Measurements from ENCODE around the gene FAM169A.
"Not testable (repeated sequence)": the region's sequence is repeated elsewhere in the genome, so short reads cannot be mapped to it uniquely, and the experiment has no call there.

FAM169A gene

DNA sequence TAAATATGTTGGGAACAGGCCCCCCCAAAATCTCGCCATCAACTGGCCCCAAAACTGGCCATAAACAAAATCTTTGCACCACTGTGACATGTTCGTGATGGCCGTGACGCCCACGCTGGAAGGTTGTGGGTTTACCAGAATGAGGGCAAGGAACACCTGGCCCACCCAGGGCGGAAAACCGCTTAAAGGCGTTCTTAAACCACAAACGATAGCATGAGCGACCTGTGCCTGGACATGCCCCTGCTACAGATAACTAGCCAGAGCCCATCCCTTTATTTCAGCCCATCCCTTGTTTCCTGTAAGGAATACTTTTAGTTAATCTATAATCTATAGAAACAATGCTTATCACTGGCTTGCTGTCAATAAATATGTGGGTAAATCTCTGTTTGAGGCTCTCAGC lies 3.2 kb upstream of the FAM169A start:
- not testable (repeated sequence) for DNase-seq

DNA sequence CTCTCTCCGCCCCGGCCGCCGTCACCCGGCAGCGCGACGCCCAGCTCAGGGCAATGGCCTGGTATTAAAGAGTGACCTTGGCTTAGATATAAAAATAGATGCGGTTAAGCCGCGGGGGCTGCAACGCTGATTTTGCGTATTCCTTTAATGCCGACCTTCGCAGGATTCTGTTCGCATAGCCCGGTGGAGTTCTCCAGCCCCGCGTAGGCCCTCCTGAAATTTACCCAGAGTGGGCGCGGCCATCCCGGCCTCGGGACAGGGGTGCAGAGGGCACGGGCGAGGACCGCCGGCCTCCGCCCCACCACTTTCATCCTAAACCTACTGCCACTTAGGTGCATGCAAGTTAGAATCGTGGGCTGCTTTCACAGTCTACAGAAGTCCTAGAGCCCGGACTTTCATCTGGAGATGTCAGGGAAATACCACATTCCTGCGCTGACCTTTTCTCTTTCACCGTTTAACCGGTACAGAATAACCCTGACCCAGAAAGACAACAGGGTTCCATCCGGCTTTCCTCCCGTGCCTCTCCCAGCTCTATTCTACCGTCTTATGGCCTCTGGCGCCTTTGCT lies 492 bp upstream of the FAM169A start:
- no peak for DNase-seq

DNA sequence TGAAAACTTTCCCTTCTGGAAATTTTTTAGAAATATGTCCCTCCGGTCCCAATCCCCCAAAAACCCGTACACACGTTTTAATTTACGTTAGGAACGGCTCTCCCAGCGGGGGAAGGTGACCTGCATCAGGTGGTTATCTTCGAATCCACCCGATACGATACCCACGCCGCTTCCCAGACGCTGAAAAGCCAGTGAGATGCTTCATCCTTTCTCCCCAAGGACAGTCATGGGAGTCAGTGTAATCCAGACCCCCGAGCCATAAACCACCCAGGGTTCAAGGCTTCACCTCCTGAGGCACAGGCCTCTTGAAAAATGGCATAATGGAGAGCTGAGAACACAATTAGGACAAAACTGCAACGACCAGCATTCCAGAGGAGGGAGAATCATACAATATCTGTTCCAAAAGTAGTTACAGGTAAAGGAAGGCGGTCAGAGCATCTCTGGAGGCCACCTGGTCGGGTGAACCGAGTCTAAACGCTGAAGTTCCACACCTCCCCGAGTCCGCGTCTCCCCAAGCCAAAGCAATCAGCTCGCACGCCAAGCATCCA lies 857 bp downstream of the FAM169A start:
- no peak for DNase-seq

DNA sequence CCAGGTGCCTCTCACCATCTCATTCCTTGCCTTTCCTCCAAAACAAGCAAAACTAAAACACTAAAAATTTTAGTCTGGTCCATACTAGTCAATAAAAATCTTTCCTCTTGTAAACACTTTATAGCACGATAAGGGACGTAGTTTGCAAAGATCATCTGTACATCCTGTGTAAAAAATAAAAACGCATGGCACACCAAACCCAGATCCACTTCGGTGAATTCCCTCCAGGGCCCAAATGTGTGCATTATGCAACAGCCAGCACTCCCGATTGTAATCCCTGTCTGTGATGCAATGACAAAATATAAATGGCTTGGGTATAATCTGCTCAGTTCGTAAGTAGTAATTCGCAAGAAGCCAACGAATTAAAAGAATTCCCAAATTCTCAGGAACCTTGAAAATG lies 1.4 kb downstream of the FAM169A start:
- no peak for DNase-seq

DNA sequence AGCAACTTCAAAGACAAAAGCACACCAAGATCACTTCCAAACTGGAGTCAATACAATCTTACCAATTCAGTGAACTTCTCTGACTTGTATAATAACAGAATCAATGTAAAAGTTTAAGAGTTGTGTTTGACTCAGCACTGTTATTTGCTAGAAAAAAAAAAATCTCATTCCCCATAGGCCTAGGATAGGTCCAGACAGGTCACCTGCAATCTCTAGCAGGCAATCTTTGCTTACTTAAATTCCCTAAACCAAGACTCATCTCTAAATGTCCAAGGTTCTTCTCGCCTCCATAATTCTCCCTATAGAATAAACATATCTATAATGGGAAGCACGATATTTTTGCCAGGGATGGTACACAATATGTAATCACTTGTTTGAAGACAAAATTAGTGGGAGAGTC lies 2.5 kb downstream of the FAM169A start:
- DNase-seq: no peak

DNA sequence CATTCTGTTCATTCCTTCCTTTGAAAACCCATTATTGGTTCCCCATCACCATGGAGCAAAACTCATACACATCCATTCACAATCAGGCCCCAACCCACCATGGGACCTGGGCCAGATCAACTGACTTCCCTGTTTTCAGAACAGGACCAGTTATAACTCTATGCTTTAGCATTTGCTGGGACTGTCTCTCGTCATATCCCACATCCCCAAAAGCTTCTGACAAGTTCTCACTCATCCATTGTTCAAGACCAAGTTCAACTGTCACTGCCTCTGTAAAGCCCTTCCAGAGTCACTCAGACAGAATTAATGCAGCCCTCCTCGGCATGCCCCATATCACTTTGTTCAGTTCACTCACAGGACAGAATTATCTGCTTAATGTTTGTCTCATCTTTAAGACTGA lies 4.0 kb downstream of the FAM169A start:
- no peak for DNase-seq

DNA sequence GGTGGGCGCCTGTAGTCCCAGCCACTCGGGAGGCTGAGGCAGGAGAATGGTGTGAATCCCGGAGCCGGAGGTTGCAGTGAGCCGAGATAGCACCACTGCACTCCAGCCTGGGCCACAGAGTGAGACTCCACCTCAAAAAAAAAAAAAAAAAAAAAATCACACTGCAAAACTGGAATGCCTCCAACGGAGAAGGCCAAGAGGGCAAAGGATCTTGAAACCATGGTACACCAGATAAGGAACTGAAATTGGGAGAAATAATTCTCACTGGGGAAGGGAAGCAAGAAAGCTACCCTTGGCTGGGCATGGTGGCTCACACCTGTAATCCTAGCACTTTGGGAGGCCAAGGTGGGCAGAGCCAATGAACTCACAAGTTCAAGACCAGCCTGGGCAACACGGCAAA lies 9.2 kb downstream of the FAM169A start:
- DNase-seq: not testable (repeated sequence)

DNA sequence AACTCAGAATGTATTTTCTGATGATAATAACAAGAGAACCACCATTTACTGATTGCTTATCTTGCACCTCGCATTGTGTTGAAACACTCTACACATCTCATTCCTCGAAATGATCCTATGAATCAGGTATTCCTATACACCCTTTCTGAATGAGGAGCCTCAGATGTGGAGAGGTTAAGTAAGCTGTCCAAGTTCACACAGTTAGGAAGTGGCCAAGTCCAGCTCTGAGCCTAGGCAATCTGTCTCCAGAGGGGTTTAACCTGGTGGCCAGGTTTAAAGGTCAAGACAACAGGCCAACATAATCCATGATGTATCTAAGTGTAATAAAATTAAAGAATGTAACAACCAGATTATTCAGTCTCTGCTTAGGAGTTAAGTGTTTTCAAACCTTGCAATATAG lies 12.9 kb downstream of the FAM169A start:
- no peak for DNase-seq

DNA sequence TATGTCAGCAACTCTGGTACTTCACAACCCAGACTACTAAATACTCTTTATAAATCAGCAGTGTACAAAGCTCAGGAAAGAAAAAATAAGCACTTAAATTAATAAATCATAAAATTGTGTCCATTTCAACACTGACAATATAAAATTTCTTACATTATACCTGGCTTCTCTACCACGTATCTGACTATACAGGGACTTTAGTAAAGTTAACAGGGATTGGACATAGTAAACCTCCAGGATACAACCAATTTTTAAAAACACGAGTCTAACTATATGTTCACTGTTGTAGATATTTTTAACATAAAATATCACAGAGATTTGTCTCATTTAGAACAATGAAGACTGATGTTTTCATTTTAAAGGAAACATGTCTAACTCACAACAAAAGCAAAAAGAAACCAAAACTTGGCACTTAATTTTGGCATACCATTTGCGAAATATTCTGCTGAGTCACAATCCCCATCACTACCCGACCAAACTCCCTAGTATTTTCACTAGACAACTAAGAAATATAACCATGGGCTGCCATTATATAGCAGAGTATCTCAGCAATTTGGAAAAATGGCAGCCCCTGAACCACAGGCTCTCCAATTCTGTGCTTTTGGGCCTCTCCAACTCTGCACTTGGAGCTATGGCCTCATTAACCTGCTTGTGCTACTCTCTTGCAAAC lies 14.4 kb downstream of the FAM169A start:
- DNase-seq: peak; percentile 35

DNA sequence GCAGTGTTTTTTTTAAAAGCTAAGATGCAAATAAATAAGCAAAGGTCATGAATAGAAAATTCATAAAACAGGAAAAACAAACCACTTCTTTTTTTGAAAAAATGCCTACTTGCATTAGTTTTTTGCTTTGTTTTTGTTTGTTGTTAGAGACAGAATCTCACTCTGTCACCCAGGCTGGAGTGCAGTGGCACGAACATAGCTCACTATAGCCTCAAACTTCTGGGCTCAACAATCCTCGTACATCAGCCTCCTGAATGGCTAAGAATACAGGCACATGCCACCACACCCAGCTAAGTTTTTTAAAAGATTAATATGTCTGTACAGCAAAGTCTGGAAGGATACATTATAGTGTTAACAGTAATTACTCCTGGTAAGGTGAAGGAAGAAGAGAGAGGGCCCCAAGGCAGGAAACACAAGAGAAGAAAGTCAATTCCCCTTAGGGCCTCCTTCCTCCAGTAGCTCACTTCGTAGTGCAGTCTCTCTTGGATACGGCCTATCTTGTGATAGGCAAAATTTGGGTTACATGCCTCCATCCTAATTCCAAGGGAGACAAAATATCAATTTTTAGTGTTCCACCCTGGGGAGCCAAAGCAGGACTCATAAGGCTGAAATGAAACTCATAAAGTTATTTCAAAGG lies 15.3 kb downstream of the FAM169A start:
- no peak for DNase-seq

DNA sequence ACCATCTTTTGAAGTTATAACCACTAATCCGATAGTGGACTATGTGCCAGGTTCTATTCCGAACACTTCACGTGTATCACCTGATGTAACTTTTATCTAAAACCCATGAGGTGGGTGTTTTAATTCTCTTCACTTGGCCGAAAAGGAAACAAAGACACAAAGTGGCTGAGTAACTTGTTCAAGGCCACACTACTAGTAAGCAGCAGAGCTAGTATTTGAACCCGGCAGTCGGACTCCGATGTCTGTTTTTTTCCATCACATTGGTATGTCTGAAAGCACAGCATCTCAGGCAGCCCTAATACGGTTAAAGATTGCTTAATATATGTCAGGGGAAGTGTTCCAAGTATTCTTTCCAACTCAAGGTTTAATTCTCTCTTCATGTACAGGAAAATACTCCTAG lies 16.2 kb downstream of the FAM169A start:
- DNase-seq: no peak

DNA sequence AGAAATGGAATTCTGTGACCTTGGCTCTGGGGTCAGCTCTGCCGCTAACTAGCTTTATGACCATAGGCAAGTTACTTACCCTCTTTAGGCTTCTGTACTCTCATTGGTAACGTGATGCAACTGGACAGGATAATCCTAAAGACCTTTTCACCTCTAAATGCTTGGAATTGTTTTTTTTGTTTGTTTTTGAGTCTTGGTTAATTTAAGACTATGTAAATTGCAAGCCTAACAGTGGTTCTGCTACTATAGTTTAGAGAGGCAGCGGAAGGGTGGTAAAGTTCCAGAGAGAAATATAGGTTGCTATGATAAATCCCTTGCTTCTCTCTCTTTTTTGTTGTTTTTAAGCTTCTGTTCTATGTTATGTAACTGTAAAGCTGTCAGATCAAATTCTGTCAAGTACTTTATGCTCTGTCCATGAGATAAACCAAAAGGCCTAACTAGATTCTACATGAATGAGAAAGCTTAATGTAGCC lies 17.6 kb downstream of the FAM169A start:
- no peak for DNase-seq

DNA sequence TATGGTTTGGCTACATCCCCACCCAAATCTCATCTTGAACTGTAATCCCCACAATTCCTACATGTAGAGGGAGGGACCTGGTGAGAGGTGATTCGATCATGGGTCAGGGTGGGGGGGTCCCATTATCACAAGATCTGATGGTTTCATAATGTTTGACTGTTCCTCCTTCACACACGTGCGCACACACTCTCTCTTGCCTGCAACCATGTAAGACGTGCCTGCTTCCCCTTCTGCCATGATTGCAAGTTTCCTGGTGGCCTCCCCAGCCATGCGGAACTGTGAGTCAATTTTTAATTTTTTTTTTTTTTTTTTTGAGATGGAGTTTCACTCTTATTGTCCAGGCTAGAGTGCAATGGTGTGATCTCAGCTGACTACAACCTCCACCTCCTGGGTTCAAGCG lies 27.0 kb downstream of the FAM169A start:
- DNase-seq: no peak

DNA sequence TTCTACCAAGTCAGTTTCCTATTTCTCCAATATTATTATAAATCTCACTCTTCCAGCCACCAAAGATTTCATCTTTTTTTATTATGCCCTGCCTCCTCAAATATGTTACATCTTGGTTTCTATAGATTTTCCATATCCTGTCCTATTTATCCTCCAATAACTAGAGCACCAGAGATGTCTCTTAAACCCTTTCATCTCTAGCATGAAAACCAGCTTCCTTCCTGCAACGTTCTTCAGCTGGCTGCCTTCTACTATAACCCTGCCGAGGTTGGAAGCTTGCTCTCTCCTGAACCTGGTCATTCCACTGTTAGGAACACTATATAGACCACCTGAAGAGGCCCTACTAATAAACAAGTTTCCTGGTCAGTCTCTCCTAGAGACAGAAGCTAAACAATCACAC lies 27.9 kb downstream of the FAM169A start:
- no peak for DNase-seq

DNA sequence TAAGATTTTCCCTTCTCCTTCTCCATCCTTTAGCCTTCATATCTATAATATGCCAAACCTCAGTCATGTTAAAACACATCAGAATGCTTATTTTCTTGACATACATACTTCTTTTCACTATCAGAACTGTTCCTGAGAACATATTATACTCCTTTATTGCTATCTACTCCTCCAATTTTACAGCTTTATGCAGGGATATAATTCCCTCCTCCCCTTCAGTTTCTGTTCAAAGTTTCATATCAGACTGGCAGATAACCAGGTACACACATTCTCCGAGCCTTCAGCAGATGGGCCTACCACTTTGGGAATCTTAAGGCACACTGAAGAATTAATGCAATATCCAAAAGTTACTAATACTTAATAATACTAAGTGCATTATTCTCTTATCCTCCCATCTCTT lies 29.1 kb downstream of the FAM169A start:
- DNase-seq: no peak

DNA sequence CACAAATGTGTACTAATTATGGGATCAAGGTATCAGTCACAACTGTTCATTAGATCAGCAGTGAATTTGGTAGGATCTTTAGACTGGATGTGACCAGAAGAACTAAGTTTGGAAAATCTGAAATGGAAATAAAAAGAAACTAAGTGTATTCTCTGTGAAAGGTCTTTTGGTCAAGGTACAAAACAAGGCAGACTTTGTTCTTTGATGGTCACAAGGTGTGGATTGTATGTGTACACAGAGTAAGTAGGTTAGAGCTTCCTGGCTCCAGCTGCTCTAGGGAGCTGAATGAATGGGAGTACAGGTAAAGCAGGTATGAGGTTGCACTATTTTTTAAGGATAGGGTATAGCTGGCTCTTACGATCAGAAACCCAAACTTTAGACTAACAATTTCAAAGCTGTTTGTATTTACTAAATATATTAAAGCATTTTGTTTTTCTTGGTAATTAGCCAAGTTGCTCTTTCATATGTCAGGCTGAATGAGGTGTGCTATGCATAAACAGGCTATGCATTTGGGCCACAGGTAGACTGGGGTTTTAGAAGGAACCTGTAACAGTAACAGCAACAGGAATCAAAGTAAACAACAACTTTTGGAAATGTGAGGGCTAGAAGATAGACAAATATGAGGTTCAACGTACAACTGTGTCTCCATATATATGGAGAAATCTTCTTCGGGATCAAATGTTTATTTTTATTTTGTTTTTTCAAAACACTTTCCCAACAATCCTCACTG lies 32.5 kb downstream of the FAM169A start:
- no peak for DNase-seq

DNA sequence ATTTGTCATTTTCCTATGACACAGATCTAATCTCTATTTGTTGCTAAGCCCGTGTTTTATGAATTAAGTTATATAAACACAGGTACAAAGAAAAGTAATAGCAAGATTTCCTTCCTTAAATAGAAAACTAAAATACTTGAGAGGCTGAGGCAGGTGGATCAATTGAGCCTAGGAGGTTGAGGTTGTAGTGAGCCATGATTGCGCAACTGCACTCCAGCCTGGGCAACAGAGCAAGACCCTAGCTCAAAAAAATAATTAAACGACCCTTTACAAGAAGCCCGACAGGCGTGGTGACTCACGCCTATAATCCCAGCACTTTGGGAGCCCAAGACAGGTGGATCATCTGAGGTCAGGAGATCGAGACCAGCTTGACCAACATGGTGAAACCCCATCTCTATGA lies 36.8 kb downstream of the FAM169A start:
- DNase-seq: no peak

DNA sequence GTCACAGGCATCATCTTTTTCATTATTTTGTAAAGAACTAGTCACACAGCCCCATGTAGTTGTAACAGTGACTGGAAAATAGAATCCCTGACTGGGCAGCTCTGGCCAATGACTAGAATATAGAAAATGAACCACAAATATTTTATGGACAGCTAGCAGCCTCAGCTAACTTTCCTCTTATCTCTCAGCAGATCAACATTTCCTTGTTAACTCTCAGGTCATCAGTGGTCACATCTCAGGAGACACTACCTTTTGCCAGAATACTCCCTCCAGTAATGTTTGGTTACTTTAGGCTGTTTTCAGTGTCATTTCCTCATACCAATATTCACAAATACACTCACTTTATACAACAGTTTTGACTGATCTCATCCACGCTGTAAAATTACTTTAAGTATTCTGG lies 43.9 kb downstream of the FAM169A start:
- no peak for DNase-seq

DNA sequence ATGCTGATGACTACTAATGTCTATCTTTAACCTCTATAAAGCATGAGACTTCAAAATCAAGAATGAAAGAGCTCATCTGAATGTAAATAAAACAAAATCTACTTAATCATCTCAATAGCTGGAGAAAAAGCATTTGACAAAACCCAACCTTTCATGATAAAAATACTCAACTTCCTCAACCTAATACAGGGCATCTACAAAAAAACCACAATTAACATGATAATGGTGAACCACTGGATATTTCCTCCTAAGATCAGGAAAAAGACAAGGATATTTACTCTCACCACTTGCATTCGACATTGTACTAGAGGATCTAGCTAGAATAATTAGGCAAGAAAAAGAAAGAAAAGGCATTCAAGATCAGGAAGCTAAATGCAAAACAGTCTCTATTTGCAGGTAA lies 49.3 kb downstream of the FAM169A start:
- DNase-seq: no peak

DNA sequence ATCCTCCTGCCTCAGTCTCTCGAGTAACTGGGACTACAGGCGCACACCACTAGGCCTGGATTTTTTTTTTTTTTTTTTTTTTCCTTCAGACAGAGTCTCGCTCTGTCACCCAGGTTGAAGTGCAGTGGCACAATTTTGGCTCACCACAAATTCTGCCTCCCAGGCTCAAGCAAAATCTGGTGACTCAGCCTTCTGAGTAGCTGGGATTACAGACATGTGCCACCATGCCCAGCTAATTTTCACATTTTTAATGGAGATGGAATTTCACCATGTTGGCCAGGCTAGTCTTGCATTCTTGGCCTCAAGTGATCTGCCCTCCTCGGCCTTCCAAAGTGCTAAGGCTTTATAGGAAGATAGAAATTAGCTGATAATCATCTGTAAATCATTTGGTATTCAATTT lies 55.3 kb downstream of the FAM169A start:
- DNase-seq: no peak

DNA sequence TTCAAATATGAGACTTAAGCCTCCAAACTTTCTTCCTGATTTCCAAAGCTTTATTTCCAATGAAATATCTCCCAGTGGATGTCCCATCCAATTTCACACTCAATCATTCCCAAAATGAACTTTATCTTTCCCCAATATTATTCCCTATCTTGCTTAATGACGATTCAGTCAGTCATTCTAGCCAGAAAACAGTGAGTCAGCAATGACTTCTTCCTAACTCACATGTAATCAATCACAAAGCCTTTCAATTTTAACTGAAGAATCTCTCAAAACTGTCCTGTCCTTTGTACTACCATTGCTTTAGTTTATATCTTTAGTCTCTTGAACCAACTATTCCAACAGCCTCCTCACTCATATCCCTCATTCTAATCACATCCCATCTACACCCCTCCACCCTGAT lies 64.2 kb downstream of the FAM169A start:
- no peak for DNase-seq

DNA sequence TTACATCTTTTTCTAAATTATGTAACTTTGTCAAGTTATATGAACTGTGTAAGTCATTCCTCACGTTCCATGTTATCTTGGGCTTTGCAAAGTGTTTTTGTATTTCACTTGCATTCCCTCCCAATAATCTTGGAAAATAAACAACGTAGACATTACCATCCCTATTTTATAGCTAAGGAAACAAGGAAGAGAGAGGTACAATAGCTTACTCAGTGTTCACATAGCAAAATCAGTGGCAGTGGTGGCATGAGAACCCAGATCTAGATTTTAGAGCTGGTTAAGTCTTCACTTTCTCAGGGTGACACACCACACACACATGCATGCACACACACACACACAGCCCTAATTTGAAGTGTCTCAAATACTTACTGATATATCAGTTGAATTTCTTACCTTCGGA lies 65.0 kb downstream of the FAM169A start:
- DNase-seq: no peak
